Activated T-helper 1 cell treated with anti-CD3 and anti-CD28 coated beads, Interleukin-2, amount 50 U/mL, for 16 hours (primary cell): ENCODE results near the gene MAGIX.
A peak's percentile ranks its signal among the peaks of the same experiment; 100 is the strongest.

Source experiments
- DNase-seq, 2 donors: peaks; one replicate each; pipeline ENCODE4 v3.0.0-alpha.2; 2020; ENCODE audit warnings: low read depth in 1 of 2, low spot score in 1 of 2

Gene MAGIX

GRCh38 chrX:49183701-49184281 is 21.2 kb downstream of the MAGIX start:
- no peak for DNase-seq

GRCh38 chrX:49184294-49185281 is 22.0 kb downstream of the MAGIX start:
- DNase-seq: no peak

- peak; percentile 46 to 54 for DNase-seq
Observed at GRCh38 chrX:49186125-49187027, 23.8 kb downstream of the MAGIX start, which contains the start of gene PRICKLE3. TSS of gene PRICKLE3 (minus strand) at chrX:49186373. CDS start at chrX:49186297, 76 bp downstream.

GRCh38 chrX:49187028-49187394 is 24.5 kb downstream of the MAGIX start:
- no peak for DNase-seq

- no peak for DNase-seq
Observed at GRCh38 chrX:49187526-49187925, 25.0 kb downstream of the MAGIX start.

- no peak for DNase-seq
Observed at GRCh38 chrX:49188468-49189076, 26.0 kb downstream of the MAGIX start.

- no peak for DNase-seq
Observed at GRCh38 chrX:49189606-49190005, 27.0 kb downstream of the MAGIX start.

- peak; percentile 50 to 74 for DNase-seq
Observed at GRCh38 chrX:49190821-49191573, 28.4 kb downstream of the MAGIX start.

- no peak for DNase-seq
Observed at GRCh38 chrX:49191574-49192011, 29.0 kb downstream of the MAGIX start.

- no peak for DNase-seq
Observed at GRCh38 chrX:49192722-49193328, 30.3 kb downstream of the MAGIX start.

- DNase-seq: no peak
Observed at GRCh38 chrX:49193542-49193964, 31.0 kb downstream of the MAGIX start.

GRCh38 chrX:49197543-49198087 is 35.1 kb downstream of the MAGIX start:
- no peak for DNase-seq

- no peak for DNase-seq
Observed at GRCh38 chrX:49198540-49199314, 36.2 kb downstream of the MAGIX start.

- no peak for DNase-seq
Observed at GRCh38 chrX:49199315-49199595, 36.7 kb downstream of the MAGIX start.

- peak; percentile 75 to 83 for DNase-seq
Observed at GRCh38 chrX:49199906-49200771, 37.6 kb downstream of the MAGIX start, which contains the start of gene SYP. TSS of gene SYP (minus strand) at chrX:49200193. CDS start at chrX:49200186, 7 bp downstream.

GRCh38 chrX:49202022-49202421 is 39.5 kb downstream of the MAGIX start:
- DNase-seq: no peak

- no peak for DNase-seq
Observed at GRCh38 chrX:49203536-49203935, 41.0 kb downstream of the MAGIX start.

- no peak for DNase-seq
Observed at GRCh38 chrX:49204017-49204416, 41.5 kb downstream of the MAGIX start.
